ENCODE data around the gene ISY1.
"Not testable (repeated sequence)": the region's sequence is repeated elsewhere in the genome, so short reads cannot be mapped to it uniquely, and the experiment has no call there.

Gene ISY1

GRCh38 chr3:129160891-129161859, at the start of gene ISY1:
Gene ISY1, minus strand, starts transcription at chr3:129161063. Its CDS starts 88 bp downstream, at chr3:129160975.
- peak; percentile 95 for DNase-seq

- no peak for DNase-seq
Measured at GRCh38 chr3:129207479-129207878, 46.6 kb upstream of the ISY1 start.

- DNase-seq: no peak
Measured at GRCh38 chr3:129205109-129205832, 44.4 kb upstream of the ISY1 start.

GRCh38 chr3:129204473-129204872, 43.6 kb upstream of the ISY1 start:
- no peak for DNase-seq

- no peak for DNase-seq
Measured at GRCh38 chr3:129199366-129199765, 38.5 kb upstream of the ISY1 start.

GRCh38 chr3:129197321-129197720, 36.5 kb upstream of the ISY1 start:
- DNase-seq: peak; percentile 48

- no peak for DNase-seq
Measured at GRCh38 chr3:129196601-129197000, 35.7 kb upstream of the ISY1 start.

- DNase-seq: peak; percentile 86
Measured at GRCh38 chr3:129195731-129196256, 34.9 kb upstream of the ISY1 start.

GRCh38 chr3:129189793-129190192, 28.9 kb upstream of the ISY1 start:
- DNase-seq: not testable (repeated sequence)

GRCh38 chr3:129187857-129188256, 27.0 kb upstream of the ISY1 start:
- DNase-seq: no peak

GRCh38 chr3:129185783-129186182, 24.9 kb upstream of the ISY1 start:
- peak; percentile 68 for DNase-seq

GRCh38 chr3:129184784-129185542, 24.1 kb upstream of the ISY1 start:
- DNase-seq: not testable (repeated sequence)

GRCh38 chr3:129184396-129184657, 23.5 kb upstream of the ISY1 start:
- DNase-seq: peak; percentile 36

GRCh38 chr3:129183569-129184395, 22.9 kb upstream of the ISY1 start, which contains the start of gene CNBP:
Gene CNBP, minus strand, starts transcription at chr3:129183896. Its CDS starts 12,139 bp downstream, at chr3:129171757.
- peak; percentile 98 for DNase-seq

GRCh38 chr3:129182390-129183185, 21.7 kb upstream of the ISY1 start:
- DNase-seq: no peak

- DNase-seq: no peak
Measured at GRCh38 chr3:129181819-129182218, 21.0 kb upstream of the ISY1 start.

GRCh38 chr3:129180461-129180860, 19.6 kb upstream of the ISY1 start:
- DNase-seq: peak; percentile 23

- no peak for DNase-seq
Measured at GRCh38 chr3:129176051-129176450, 15.2 kb upstream of the ISY1 start.

- DNase-seq: no peak
Measured at GRCh38 chr3:129173725-129174124, 12.9 kb upstream of the ISY1 start.

GRCh38 chr3:129173206-129173605, 12.3 kb upstream of the ISY1 start:
- no peak for DNase-seq
